Endometrial microvascular endothelial cells (primary cell): ENCODE results near the gene G2E3. TPM values are rescaled to one million over a fixed set of nuclear protein-coding genes. Genes with fewer than 3 reads are reported as not detected.
"Not testable (repeated sequence)": the region's sequence is repeated elsewhere in the genome, so short reads cannot be mapped to it uniquely, and the experiment has no call there.

Experiments
- in situ Hi-C: cut with HindIII; loops from 2 replicates; pipeline ENCODE4 v1.10.0; 2017; ENCODE audit warnings: low sequenced_read_pairs, low pct_unique_long_range_greater_than_20kb; ENCODE audit errors: inconsistent ontology term
- total RNA-seq: library from RNA; depleted of rRNA; stranded (reverse); fragments of >200 nt; gene quantifications from one replicate; pipeline ENCODE4 v1.2.3, GENCODE V29; 2015; ENCODE audit errors: inconsistent ontology term

Gene G2E3
- total RNA-seq, 1 donor from 2014 or later, result 18.3 TPM

DNA sequence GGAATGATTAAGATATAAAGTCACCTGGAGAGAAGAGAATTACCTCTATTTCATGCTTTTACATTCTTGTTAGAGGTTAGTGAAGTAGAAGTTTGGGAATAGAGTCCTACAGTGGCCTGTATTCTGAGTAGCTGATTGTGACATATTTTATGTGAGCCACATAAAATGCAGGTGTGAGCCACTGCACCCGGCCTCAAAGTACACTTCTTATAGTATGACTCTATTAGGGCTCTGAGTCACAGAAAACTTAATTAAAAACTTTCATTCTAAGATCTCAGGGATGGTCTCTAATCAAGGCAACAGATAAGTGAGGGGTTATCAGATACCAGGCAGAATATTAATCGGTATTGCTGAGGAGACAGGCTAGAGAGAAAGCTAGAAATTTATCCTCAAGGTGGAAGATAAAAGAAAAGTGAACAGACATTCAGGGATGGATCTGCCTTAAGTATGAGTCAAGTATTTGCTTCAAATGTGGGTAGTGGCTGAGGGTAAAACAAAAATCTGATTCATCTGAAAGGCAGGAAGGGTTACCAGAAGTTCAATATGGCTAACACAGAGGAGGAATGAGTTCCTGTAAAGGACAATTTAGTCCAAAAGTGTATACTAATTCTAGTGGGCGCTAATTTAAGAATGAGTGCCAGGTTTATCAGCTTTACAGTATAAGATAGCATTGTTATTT, 5.5 kb upstream of the G2E3 start:
- in situ Hi-C loops, result no loop called here

GRCh38 chr14:30558362-30558674, 640 bp upstream of the G2E3 start:
- in situ Hi-C loops, result no loop called here

GRCh38 chr14:30559638-30560091, 707 bp downstream of the G2E3 start:
- in situ Hi-C loops, result no loop called here

DNA sequence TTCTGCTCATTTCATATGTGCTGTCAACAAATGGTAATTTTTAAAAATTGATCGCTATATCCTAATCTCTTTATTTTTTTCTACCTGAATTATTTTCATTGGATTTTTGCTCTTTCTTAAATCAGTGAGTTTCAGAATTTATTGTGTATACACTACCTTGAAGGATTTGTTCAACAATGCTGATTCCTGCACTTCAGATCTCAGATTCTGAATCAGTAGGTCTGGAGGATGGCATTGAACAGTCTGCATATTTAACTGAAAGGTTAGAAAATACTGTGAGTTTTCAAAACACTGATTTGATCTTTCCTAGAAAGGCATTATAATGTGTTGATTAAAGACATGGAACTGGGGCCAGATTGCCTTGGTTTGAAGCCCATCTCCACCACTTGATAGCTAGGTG, 1.6 kb downstream of the G2E3 start:
- in situ Hi-C loops, result no loop called here

GRCh38 chr14:30564235-30564867, 5.4 kb downstream of the G2E3 start:
- in situ Hi-C loops, result no loop called here

DNA sequence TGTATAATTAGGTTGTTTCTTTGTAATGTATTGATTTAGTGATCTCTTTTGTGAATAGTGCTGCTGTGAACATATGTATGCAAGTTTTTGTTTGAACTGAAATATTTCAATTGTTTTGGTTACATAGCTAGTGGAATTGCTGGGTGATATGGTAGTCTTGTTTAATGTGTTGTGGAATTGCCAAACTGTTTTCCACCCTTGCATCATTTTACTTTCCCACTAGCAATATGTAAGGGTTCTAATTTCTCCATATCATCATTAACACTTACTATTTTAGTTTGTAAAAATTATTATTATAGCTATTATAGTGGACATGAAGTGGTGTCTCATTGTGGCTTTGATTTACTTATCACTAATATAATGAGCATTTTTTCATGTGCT, 5.9 kb downstream of the G2E3 start:
- in situ Hi-C loops, result no loop called here

- in situ Hi-C loops, result no loop called here
Measured at GRCh38 chr14:30569216-30569902, 10.4 kb downstream of the G2E3 start.

DNA sequence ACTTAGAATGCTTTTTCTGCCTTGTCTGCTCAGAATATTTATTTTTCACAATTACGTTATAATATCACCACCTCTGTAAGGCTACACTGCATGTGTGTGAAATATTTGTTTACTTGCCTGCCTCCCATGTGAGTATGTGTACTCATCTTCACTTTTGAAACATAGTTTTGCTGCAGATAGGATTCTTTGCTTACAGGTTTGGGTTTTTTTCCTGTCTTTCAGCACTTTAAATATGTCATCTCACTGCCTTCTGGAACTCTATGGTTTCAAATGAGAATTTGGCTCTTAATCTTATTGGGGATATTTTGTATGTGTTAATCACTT, 10.9 kb downstream of the G2E3 start:
- in situ Hi-C loops, result no loop called here

- in situ Hi-C loops, result no loop called here
Measured at GRCh38 chr14:30572237-30572636, 13.3 kb downstream of the G2E3 start.

- in situ Hi-C loops, result no loop called here
Measured at GRCh38 chr14:30572771-30573170, 13.8 kb downstream of the G2E3 start.

GRCh38 chr14:30573226-30573814, 14.4 kb downstream of the G2E3 start:
- in situ Hi-C loops, result no loop called here

DNA sequence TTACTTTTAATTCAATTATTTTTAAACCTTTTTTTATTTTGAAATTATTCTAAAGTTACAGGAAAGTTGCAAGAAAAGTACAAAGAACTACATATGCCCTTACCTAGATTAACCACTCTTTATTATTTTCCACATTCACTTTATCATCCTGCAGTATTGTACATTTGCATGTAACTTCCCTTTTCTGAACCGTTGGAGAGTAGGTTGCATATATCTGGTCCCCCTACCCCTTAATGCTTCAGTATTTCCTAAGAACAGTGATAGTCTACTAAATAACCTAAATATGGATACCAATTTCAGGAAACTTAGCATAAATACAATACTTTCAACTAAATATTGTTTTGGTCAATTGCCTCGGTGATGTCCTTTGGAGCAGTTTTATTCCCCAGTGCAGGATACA, 15.0 kb downstream of the G2E3 start:
- in situ Hi-C loops, result no loop called here

- in situ Hi-C loops, result not testable (repeated sequence)
Measured at GRCh38 chr14:30574777-30575176, 15.8 kb downstream of the G2E3 start.

- in situ Hi-C loops, result not testable (repeated sequence)
Measured at GRCh38 chr14:30576333-30576732, 17.4 kb downstream of the G2E3 start.

GRCh38 chr14:30580616-30581282, 21.8 kb downstream of the G2E3 start:
- in situ Hi-C loops, result no loop called here

DNA sequence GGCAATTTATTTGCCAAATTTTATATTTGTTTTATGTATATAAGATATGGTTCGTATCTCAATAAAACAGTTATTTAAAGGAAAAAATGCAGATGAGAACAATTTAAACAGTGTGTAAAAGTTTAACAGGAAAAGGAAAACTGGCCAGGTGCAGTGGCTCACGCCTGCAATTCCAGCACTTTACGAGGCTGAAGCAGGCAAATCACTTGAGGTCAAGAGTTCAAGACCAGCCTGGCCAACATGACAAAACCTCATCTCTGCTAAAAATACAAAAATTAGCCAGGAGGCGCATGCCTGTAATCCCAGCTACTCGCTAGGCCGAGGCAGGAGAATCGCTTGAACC, 22.3 kb downstream of the G2E3 start:
- in situ Hi-C loops, result no loop called here

- in situ Hi-C loops, result no loop called here
Measured at GRCh38 chr14:30582376-30582775, 23.4 kb downstream of the G2E3 start.

- in situ Hi-C loops, result no loop called here
Measured at GRCh38 chr14:30584058-30584630, 25.2 kb downstream of the G2E3 start.

GRCh38 chr14:30585204-30585603, 26.2 kb downstream of the G2E3 start:
- in situ Hi-C loops, result no loop called here
